Measurements from ENCODE around the gene ANHX.
A peak's percentile ranks its signal among the peaks of the same experiment; 100 is the strongest.

Gene ANHX

GRCh38 chr12:133192847-133193246, 42.8 kb downstream of the ANHX start:
- H3K4me1 ChIP-seq (ENCODE audit: control insufficient read depth, insufficient read depth, low read length): no peaks in the 10 kb centered on the region
- no peaks in the 10 kb centered on the region for H3K27me3 ChIP-seq (ENCODE audit: control insufficient read depth, insufficient read depth, low read length)
- peaks cover 66% of the 10 kb centered on the region for H3K36me3 ChIP-seq (ENCODE audit: control insufficient read depth, insufficient read depth, low read length)
- H3K27ac ChIP-seq (ENCODE audit: low read depth, low read length): no peak overlapping the region
- H3K9ac ChIP-seq (ENCODE audit: low read length): no peak overlapping the region
- no peak overlapping the region for H3K4me3 ChIP-seq (ENCODE audit: low read length)

- Histone ChIP-seq H3K27me3 (ENCODE audit: control insufficient read depth, insufficient read depth, low read length) (no peaks in the 10 kb centered on the region), H3K4me3 (ENCODE audit: low read length) (no peak overlapping the region), H3K36me3 (ENCODE audit: control insufficient read depth, insufficient read depth, low read length) (peaks cover 76% of the 10 kb centered on the region), H3K9ac (ENCODE audit: low read length) (no peak overlapping the region), H3K27ac (ENCODE audit: low read depth, low read length) (no peak overlapping the region), H3K4me1 (ENCODE audit: control insufficient read depth, insufficient read depth, low read length) (no peaks in the 10 kb centered on the region)
Observed at GRCh38 chr12:133190176-133190575, 45.5 kb downstream of the ANHX start.

- peaks cover 7% of the 10 kb centered on the region for H3K4me1 ChIP-seq (ENCODE audit: control insufficient read depth, insufficient read depth, low read length)
- no peaks in the 10 kb centered on the region for H3K27me3 ChIP-seq (ENCODE audit: control insufficient read depth, insufficient read depth, low read length)
- H3K27ac ChIP-seq (ENCODE audit: low read depth, low read length): peak within 1 kb of the TSS; percentile 73
- H3K36me3 ChIP-seq (ENCODE audit: control insufficient read depth, insufficient read depth, low read length): peaks cover 18% of the 10 kb centered on the region
- peak within 1 kb of the TSS; percentile 100 for H3K4me3 ChIP-seq (ENCODE audit: low read length)
- H3K9ac ChIP-seq (ENCODE audit: low read length): peak within 1 kb of the TSS; percentile 90
Observed at GRCh38 chr12:133181238-133181959, 54.3 kb downstream of the ANHX start, which contains the start of gene ZNF268. Gene ZNF268, plus strand, starts transcription at chr12:133181495. Its CDS starts 503 bp downstream, at chr12:133181998.

DNA sequence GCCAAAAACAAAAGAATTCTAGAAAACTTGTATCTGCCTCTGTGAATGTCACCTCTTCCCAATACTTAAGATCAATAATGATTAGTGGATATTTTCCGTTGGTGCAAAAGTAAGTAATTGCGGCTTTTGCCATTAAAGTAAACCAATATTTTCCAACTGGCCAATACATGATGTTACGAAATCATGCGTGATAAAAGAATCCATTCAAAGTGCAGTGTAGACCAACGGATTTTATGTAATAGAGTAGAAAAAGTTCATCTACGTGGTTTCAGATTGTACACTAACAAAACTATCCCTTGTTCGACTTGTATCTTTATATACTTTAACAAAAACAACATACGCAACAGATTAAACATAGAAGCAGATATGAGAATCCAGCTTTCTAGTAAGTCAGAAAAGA, 55.0 kb downstream of the ANHX start:
- H3K36me3 ChIP-seq (ENCODE audit: control insufficient read depth, insufficient read depth, low read length): peaks cover 12% of the 10 kb centered on the region
- H3K4me3 ChIP-seq (ENCODE audit: low read length): no peak overlapping the region
- H3K9ac ChIP-seq (ENCODE audit: low read length): no peak overlapping the region
- H3K27me3 ChIP-seq (ENCODE audit: control insufficient read depth, insufficient read depth, low read length): no peaks in the 10 kb centered on the region
- no peak overlapping the region for H3K27ac ChIP-seq (ENCODE audit: low read depth, low read length)
- peaks cover 7% of the 10 kb centered on the region for H3K4me1 ChIP-seq (ENCODE audit: control insufficient read depth, insufficient read depth, low read length)

DNA sequence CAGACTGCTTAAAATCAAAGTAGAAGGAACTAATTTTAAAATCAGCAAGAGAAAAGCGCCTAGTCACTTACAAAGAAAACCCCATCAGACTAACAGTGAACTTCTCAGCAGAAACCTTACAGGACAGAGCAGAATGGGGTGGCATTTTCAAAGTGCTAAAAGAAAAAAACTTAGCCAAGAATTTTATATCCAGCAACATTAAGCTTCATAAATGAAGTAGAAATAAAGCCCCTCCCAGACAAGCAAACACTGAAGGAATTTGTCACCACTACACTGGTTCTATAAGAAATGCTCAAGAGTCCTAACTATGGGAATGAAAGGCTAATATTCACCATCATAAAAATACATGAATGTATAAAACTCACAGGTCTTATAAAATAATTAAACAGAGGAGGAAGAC, 60.8 kb downstream of the ANHX start:
- Histone ChIP-seq H3K4me3 (ENCODE audit: low read length) (no peak overlapping the region), H3K4me1 (ENCODE audit: control insufficient read depth, insufficient read depth, low read length) (no peaks in the 10 kb centered on the region), H3K36me3 (ENCODE audit: control insufficient read depth, insufficient read depth, low read length) (no peaks in the 10 kb centered on the region), H3K27me3 (ENCODE audit: control insufficient read depth, insufficient read depth, low read length) (no peaks in the 10 kb centered on the region), H3K9ac (ENCODE audit: low read length) (no peak overlapping the region), H3K27ac (ENCODE audit: low read depth, low read length) (no peak overlapping the region)

- Histone ChIP-seq H3K36me3 (ENCODE audit: control insufficient read depth, insufficient read depth, low read length) (no peaks in the 10 kb centered on the region), H3K4me3 (ENCODE audit: low read length) (no peak overlapping the region), H3K27me3 (ENCODE audit: control insufficient read depth, insufficient read depth, low read length) (no peaks in the 10 kb centered on the region), H3K4me1 (ENCODE audit: control insufficient read depth, insufficient read depth, low read length) (no peaks in the 10 kb centered on the region), H3K9ac (ENCODE audit: low read length) (no peak overlapping the region), H3K27ac (ENCODE audit: low read depth, low read length) (no peak overlapping the region)
Observed at GRCh38 chr12:133172491-133172890, 63.2 kb downstream of the ANHX start.

Data from rectal smooth muscle tissue (tissue), 1 donor.